ENCODE data around the gene MCTP2.

GRCh38 chr15:94386351-94386750 is 155.0 kb downstream of the MCTP2 start:
- TF ChIP-seq ZNF138 (tag by site-specific recombination; IDR thresholded peaks at IDR 0.05; ENCODE audit: borderline replicate concordance) (no peak), ZNF624 (tag by site-specific recombination; IDR thresholded peaks at IDR 0.05) (no peak), KLF16 (tag by site-specific recombination; IDR thresholded peaks at IDR 0.05) (no peak)
